GM18951 (cell line): ENCODE results near the gene DLL4.
"Not testable (repeated sequence)": the region's sequence is repeated elsewhere in the genome, so short reads cannot be mapped to it uniquely, and the experiment has no call there.

Experiments
- POLR2A ChIP-seq: IDR thresholded peaks from 4 replicates; pipeline ENCODE4 v1.6.1; 2011; ENCODE audit warnings: mild to moderate bottlenecking; ENCODE audit not compliant: insufficient read length, insufficient read depth; ENCODE audit errors: extremely low read depth
- in situ Hi-C: fragments of 300-500 bp; cut with MboI; formaldehyde crosslinking; loops from one replicate; pipeline ENCODE4 v1.12.0; 2022; ENCODE audit warnings: low sequenced_read_pairs, mixed read lengths, inconsistent platforms; ENCODE audit not compliant: unreplicated experiment

The DLL4 gene

GRCh38 chr15:40944510-40945296 lies 15.6 kb downstream of the DLL4 start:
- in situ Hi-C loops: no loop called here
- no peak for TF ChIP-seq POLR2A

GRCh38 chr15:40948706-40949473 lies 19.8 kb downstream of the DLL4 start:
- TF ChIP-seq POLR2A: no peak
- in situ Hi-C loops: no loop called here

GRCh38 chr15:40949756-40950207 lies 20.6 kb downstream of the DLL4 start:
- TF ChIP-seq POLR2A: no peak
- in situ Hi-C loops: no loop called here

- in situ Hi-C loops: no loop called here
These were observed 22.6 kb downstream of the DLL4 start for GRCh38 chr15:40951764-40952163.

GRCh38 chr15:40952301-40952900 lies 23.3 kb downstream of the DLL4 start:
- no peak for TF ChIP-seq POLR2A
- in situ Hi-C loops: no loop called here

More at GRCh38 chr15:40951764-40952163, 22.6 kb downstream of the DLL4 start:
- no peak for TF ChIP-seq POLR2A

GRCh38 chr15:40952901-40953712 lies 24.0 kb downstream of the DLL4 start, which contains the start of gene CHAC1:
TSS of gene CHAC1 (plus strand) at chr15:40953471. CDS start at chr15:40953584, 113 bp downstream.
- TF ChIP-seq POLR2A: peak; percentile 78
- in situ Hi-C loops: no loop called here

GRCh38 chr15:40953713-40954074 lies 24.6 kb downstream of the DLL4 start:
- in situ Hi-C loops: no loop called here
- no peak for TF ChIP-seq POLR2A

- in situ Hi-C loops: not testable (repeated sequence)
These were observed 25.2 kb downstream of the DLL4 start for GRCh38 chr15:40954158-40954848.

GRCh38 chr15:40955141-40955903 lies 26.2 kb downstream of the DLL4 start:
- in situ Hi-C loops: no loop called here
- TF ChIP-seq POLR2A: no peak

GRCh38 chr15:40955930-40956540 lies 26.9 kb downstream of the DLL4 start:
- TF ChIP-seq POLR2A: no peak
- in situ Hi-C loops: no loop called here

- in situ Hi-C loops: no loop called here
- no peak for TF ChIP-seq POLR2A
These were observed 27.4 kb downstream of the DLL4 start for GRCh38 chr15:40956541-40956982.

GRCh38 chr15:40957041-40957555 lies 28.0 kb downstream of the DLL4 start:
- TF ChIP-seq POLR2A: no peak
- in situ Hi-C loops: no loop called here
